PC-3 (cell line): ENCODE results near the gene PML. TPM values are rescaled to one million over a fixed set of nuclear protein-coding genes. Genes with fewer than 3 reads are reported as not detected.

Source experiments
- ATAC-seq: fragments of 200-7000 bp; cut with Tn5 transposase; 2 replicates; pipeline ENCODE4 v1.9.1; 2020; ENCODE audit warnings: mild to moderate bottlenecking, moderate library complexity
- BruUV-seq: library from RNA; stranded (reverse); fragments of 400-500 nt; replicated peaks from 2 replicates; lab custom pipeline; 2021; lab: Mats Ljungman, UMichigan
- CTCF ChIA-PET: fragments of 300-600 bp; sonication (Branson Sonifier 250); formaldehyde crosslinking; loops from one replicate; lab custom pipeline; 2022; ENCODE audit warnings: antibody characterized with exemption; lab: Charles Lee
- POLR2A ChIA-PET: fragments of 300-600 bp; sonication (Branson Sonifier 250); formaldehyde crosslinking; loops from one replicate; lab custom pipeline; 2022; ENCODE audit warnings: antibody characterized with exemption; ENCODE audit not compliant: unreplicated experiment; lab: Charles Lee
- DNase-seq: peaks from one replicate; pipeline ENCODE4 v3.0.0-alpha.2; 2015
- H2AFZ ChIP-seq: fragments of 300-600 bp; sonication (generic); 2 replicates; pipeline ENCODE4 v1.6.0; 2016; ENCODE audit warnings: antibody characterized with exemption, low read length
- H3F3A ChIP-seq: fragments of 300-600 bp; sonication (generic); one replicate; pipeline ENCODE4 v1.6.0; 2017; ENCODE audit warnings: antibody characterized with exemption, low read length, control low read depth, mild to moderate bottlenecking; ENCODE audit not compliant: unreplicated experiment
- H3K27ac ChIP-seq: fragments of 300-600 bp; sonication (generic); 2 replicates; pipeline ENCODE4 v1.5.1; 2016; ENCODE audit warnings: mild to moderate bottlenecking, low read length
- H3K27me3 ChIP-seq: fragments of 300-600 bp; sonication (generic); 2 replicates; pipeline ENCODE4 v1.6.1; 2016; ENCODE audit warnings: low read length, mixed read lengths
- H3K36me3 ChIP-seq: fragments of 300-600 bp; sonication (generic); 2 replicates; pipeline ENCODE4 v1.6.1; 2016; ENCODE audit warnings: low read depth, mixed run types, low read length, mixed read lengths
- H3K4me1 ChIP-seq: fragments of 300-600 bp; sonication (generic); 2 replicates; pipeline ENCODE4 v1.5.1; 2016; ENCODE audit warnings: low read length; ENCODE audit not compliant: insufficient read depth
- H3K4me2 ChIP-seq: fragments of 300-600 bp; sonication (generic); 2 replicates; pipeline ENCODE4 v1.6.0; 2016; ENCODE audit warnings: low read length
- H3K4me3 ChIP-seq: fragments of 300-600 bp; sonication (generic); 2 replicates; pipeline ENCODE4 v1.5.1; 2016; ENCODE audit warnings: mild to moderate bottlenecking, low read length, mixed read lengths
- H3K79me2 ChIP-seq: fragments of 300-600 bp; sonication (generic); 2 replicates; pipeline ENCODE4 v1.6.1; 2017; ENCODE audit warnings: low read length, mixed read lengths
- H3K9ac ChIP-seq: fragments of 300-600 bp; sonication (generic); 2 replicates; pipeline ENCODE4 v1.6.0; 2016; ENCODE audit warnings: mild to moderate bottlenecking, low read length
- H3K9me2 ChIP-seq: fragments of 300-600 bp; sonication (generic); replicated peaks from 2 replicates; pipeline ENCODE4 v1.6.1; 2016; ENCODE audit warnings: mixed run types, low read length, mixed read lengths
- H3K9me3 ChIP-seq: fragments of 300-600 bp; sonication (generic); 2 replicates; pipeline ENCODE4 v1.6.1; 2016; ENCODE audit warnings: low read length, mixed read lengths
- H4K20me1 ChIP-seq: fragments of 300-600 bp; sonication (generic); 2 replicates; pipeline ENCODE4 v1.6.1; 2016; ENCODE audit warnings: low read length, mixed read lengths
- CTCF ChIP-seq: fragments of 300-600 bp; sonication (generic); conservative IDR thresholded peaks from 2 replicates; pipeline ENCODE4 v1.5.1; 2017; ENCODE audit warnings: antibody characterized with exemption, low read depth, mild to moderate bottlenecking, low read length
- EZH2 ChIP-seq: fragments of 300-600 bp; sonication (generic); IDR thresholded peaks from one replicate; pipeline ENCODE4 v1.6.1; 2017; ENCODE audit warnings: antibody characterized with exemption, mild to moderate bottlenecking, low read length; ENCODE audit not compliant: unreplicated experiment
- EZH2phosphoT487 ChIP-seq: fragments of 300-600 bp; sonication (generic); IDR thresholded peaks from 2 replicates; pipeline ENCODE4 v1.6.1; 2018; ENCODE audit warnings: mild to moderate bottlenecking, antibody characterized with exemption, low read length, borderline replicate concordance
- intact Hi-C: fragments of 100-400 bp; cut with micrococcal nuclease; formaldehyde crosslinking; loops from 2 replicates; pipeline ENCODE4 v1.9.0; 2023
- total RNA-seq: library from RNA; depleted of rRNA; stranded (reverse); fragments of >200 nt; gene quantifications from 2 replicates; pipeline ENCODE4 v1.2.3, GENCODE V29; 2014

The PML gene
- total RNA-seq, 1 experiment from 2014 or later, result 18.7 TPM

DNA sequence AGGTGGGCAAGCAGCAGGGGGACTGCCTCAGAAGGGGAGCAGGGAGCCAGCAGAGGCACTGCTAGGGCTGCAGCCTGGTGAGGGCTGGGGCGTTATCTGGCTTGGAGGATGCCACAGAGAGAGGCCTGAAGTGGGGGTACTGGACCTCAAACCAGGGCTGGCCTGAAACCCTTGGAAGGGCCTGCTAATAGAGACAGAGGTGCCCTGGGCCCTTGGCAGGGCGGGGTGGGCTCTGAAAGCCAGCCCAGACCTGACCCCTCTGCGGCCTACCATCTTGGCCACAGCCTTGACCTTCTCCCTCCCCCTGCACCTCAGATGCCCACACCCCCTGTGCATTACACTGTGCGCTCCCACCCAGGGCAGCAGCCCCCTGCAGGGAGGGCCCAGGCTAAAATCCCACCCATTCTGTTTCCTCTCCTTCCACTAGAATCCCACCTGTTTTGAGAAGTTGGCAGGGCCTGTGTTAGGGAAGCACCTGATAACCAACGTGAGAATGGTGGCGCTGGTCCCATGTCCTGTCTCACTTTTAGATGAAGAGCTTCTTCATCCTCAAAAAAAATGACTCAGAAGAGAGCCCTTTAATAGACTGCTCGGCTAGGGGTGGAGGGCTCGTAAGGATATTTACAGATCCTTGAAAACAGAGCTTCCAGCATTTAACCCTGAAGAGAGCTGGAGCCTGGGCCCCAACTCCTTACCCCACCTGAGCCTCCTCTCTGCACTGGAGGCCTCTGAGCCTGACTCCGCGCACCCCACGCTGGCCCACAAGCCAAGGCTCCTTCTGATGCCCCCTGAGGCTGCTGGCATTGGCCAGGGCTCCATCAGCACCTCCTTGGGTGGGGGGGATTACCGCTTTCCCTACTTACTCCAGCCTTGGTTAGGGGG is 38.4 kb upstream of the PML start:
- ChIA-PET POLR2A (interaction anchor here (0.9 to 1.9 kb wide), 2 partner anchors 15 to 28 kb away, joined by 6 to 8 read pairs; no protein-coding TSS in a partner anchor), CTCF (interaction anchor here (0.6 to 0.8 kb wide), 2 partner anchors 17 to 82 kb away, joined by 3 to 6 read pairs; no protein-coding TSS in a partner anchor)
- TSS peak; percentile 73 for BruUV-seq
- TF ChIP-seq CTCF (no peak), EZH2phosphoT487 (no peak), EZH2 (no peak)
- Histone ChIP-seq H3K9me2 (no peaks in the 10 kb centered on the region), H3K9ac (peak overlapping the region; percentile 73), H2AFZ (no peak overlapping the region), H3K79me2 (peaks cover 33% of the 10 kb centered on the region), H3K27me3 (no peaks in the 10 kb centered on the region), H3F3A (peaks cover 18% of the 10 kb centered on the region), H3K9me3 (no peaks in the 10 kb centered on the region), H4K20me1 (no peaks in the 10 kb centered on the region), H3K36me3 (peaks cover 4% of the 10 kb centered on the region), H3K4me3 (peak overlapping the region; percentile 32; the same call in 1 of the 2 replicates), H3K4me2 (peak overlapping the region; percentile 77), H3K27ac (peak overlapping the region; percentile 97), H3K4me1 (peaks cover 62% of the 10 kb centered on the region)
- DNase-seq (no peak), ATAC-seq (peak; percentile 23)
- intact Hi-C loops, result loop anchor here (2.0 to 5.0 kb wide), 3 partner anchors 29 to 59 kb away; partner anchors contain the start of gene LOXL1

DNA sequence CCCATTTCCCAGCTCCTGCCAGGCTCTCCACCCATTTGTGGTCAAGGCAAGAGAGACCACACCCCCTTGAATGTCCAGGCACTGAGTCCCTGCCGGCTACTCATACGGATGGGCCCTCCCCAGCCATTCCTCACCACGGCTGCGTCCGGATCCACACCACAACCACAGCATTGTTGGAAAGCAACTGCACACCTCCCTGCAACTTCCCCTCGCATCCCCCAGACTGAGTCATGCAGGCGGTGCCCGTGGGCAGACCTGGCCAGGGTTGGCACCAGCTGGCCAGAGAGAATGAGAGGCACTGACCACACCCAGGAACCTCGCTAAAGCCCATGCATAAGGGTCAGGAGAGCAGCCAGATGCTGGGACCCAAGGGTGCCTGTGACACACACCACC is 37.8 kb upstream of the PML start:
- DNase-seq (peak; percentile 98), ATAC-seq (peak; percentile 72)
- no peaks in the 10 kb centered on the region for H3K9me2 ChIP-seq
- CTCF ChIA-PET, result interaction anchor here (0.6 to 0.8 kb wide), 3 partner anchors 16 to 172 kb away, joined by 3 to 6 read pairs (median 4); no protein-coding TSS in a partner anchor
- no peaks in the 10 kb centered on the region; the same call in 1 of the 2 replicates for H3K36me3 ChIP-seq
- BruUV-seq, result no TSS peak
- no peak overlapping the region for H2AFZ ChIP-seq
- H3K9me3 ChIP-seq, result no peaks in the 10 kb centered on the region
- peaks cover 18% of the 10 kb centered on the region for H3F3A ChIP-seq
- H3K4me1 ChIP-seq, result peaks cover 62% of the 10 kb centered on the region
- peak overlapping the region; percentile 97 for H3K27ac ChIP-seq
- peak overlapping the region; percentile 73 for H3K9ac ChIP-seq
- POLR2A ChIA-PET, result interaction anchor here (0.9 to 1.9 kb wide), 2 partner anchors 16 to 29 kb away, joined by 6 to 8 read pairs; no protein-coding TSS in a partner anchor
- intact Hi-C loops, result loop anchor here (2.0 to 5.0 kb wide), 3 partner anchors 30 to 59 kb away; partner anchors contain the start of gene LOXL1
- peak overlapping the region; percentile 32; the same call in 1 of the 2 replicates for H3K4me3 ChIP-seq
- peaks cover 38% of the 10 kb centered on the region for H3K79me2 ChIP-seq
- no peaks in the 10 kb centered on the region for H4K20me1 ChIP-seq
- no peak for TF ChIP-seq CTCF
- no peak for TF ChIP-seq EZH2
- no peak for TF ChIP-seq EZH2phosphoT487
- peak overlapping the region; percentile 77 for H3K4me2 ChIP-seq
- H3K27me3 ChIP-seq, result no peaks in the 10 kb centered on the region
